Bronchial epithelial cell (primary cell): ENCODE results near the gene CKLF. TPM values are rescaled to one million over a fixed set of nuclear protein-coding genes. Genes with fewer than 3 reads are reported as not detected.
"Not testable (repeated sequence)": the region's sequence is repeated elsewhere in the genome, so short reads cannot be mapped to it uniquely, and the experiment has no call there.

Source experiments
- DNase-seq: peaks from one replicate; pipeline ENCODE4 v3.0.0-alpha.2; 2010; ENCODE audit warnings: low read depth
- FAIRE-seq: peaks from 2 replicates; lab custom pipeline; 2011; peaks lifted over from hg19 to GRCh38; lab: Jason Lieb, UNC
- H3K27me3 ChIP-seq: 2 replicates; pipeline ENCODE4 v1.5.1; 2011; ENCODE audit warnings: low read length; ENCODE audit not compliant: control insufficient read depth, insufficient read depth
- H3K36me3 ChIP-seq: 2 replicates; pipeline ENCODE4 v1.5.1; 2011; ENCODE audit warnings: low read length; ENCODE audit not compliant: control insufficient read depth, insufficient read depth
- H3K4me3 ChIP-seq: 2 replicates; pipeline ENCODE4 v1.5.1; 2011; ENCODE audit warnings: mild to moderate bottlenecking, low read depth, low read length, control low read depth
- CTCF ChIP-seq: IDR thresholded peaks from 2 replicates; pipeline ENCODE4 v1.5.1; 2011; ENCODE audit warnings: mild to moderate bottlenecking, moderate library complexity, low read length, control low read depth, inconsistent platforms; ENCODE audit not compliant: insufficient read depth, severe bottlenecking
- total RNA-seq: library from RNA; depleted of rRNA; stranded (reverse); fragments of >200 nt; gene quantifications from 2 replicates; pipeline ENCODE4 v1.2.1, GENCODE V29; 2014

CKLF gene
- total RNA-seq, 1 donor from 2014 or later = 22.6 TPM

- DNase-seq = peak; percentile 77
- peak; percentile 93 for FAIRE-seq
These were observed 56.1 kb downstream of the CKLF start for GRCh38 chr16:66608241-66609138.

GRCh38 chr16:66609139-66609510 lies 56.7 kb downstream of the CKLF start:
- H3K27me3 ChIP-seq = no peaks in the 10 kb centered on the region
- DNase-seq = no peak
- peaks cover 18% of the 10 kb centered on the region for H3K36me3 ChIP-seq
- FAIRE-seq = no peak
- H3K4me3 ChIP-seq = no peak overlapping the region
- no peak for TF ChIP-seq CTCF

More at GRCh38 chr16:66608241-66609138, 56.1 kb downstream of the CKLF start:
- no peak overlapping the region for H3K4me3 ChIP-seq
- TF ChIP-seq CTCF = peak; percentile 97
- H3K36me3 ChIP-seq = peaks cover 18% of the 10 kb centered on the region
- H3K27me3 ChIP-seq = no peaks in the 10 kb centered on the region

GRCh38 chr16:66610111-66610820 lies 57.9 kb downstream of the CKLF start:
- TF ChIP-seq CTCF = no peak
- H3K27me3 ChIP-seq = no peaks in the 10 kb centered on the region
- FAIRE-seq = no peak
- DNase-seq = no peak
- H3K4me3 ChIP-seq = no peak overlapping the region
- H3K36me3 ChIP-seq = peaks cover 19% of the 10 kb centered on the region

GRCh38 chr16:66611911-66612310 lies 59.5 kb downstream of the CKLF start:
- peaks cover 22% of the 10 kb centered on the region for H3K36me3 ChIP-seq
- H3K4me3 ChIP-seq, FAIRE-seq, DNase-seq, H3K27me3 ChIP-seq: not testable (repeated sequence)

- peaks cover 22% of the 10 kb centered on the region for H3K36me3 ChIP-seq
- TF ChIP-seq CTCF = no peak
- no peaks in the 10 kb centered on the region for H3K27me3 ChIP-seq
- no peak for DNase-seq
- no peak for FAIRE-seq
- H3K4me3 ChIP-seq = no peak overlapping the region
These were observed 60.0 kb downstream of the CKLF start for GRCh38 chr16:66612422-66612821.

- DNase-seq (no peak), FAIRE-seq (no peak)
- H3K27me3 ChIP-seq = no peaks in the 10 kb centered on the region
- H3K36me3 ChIP-seq = peaks cover 17% of the 10 kb centered on the region
- no peak overlapping the region for H3K4me3 ChIP-seq
- no peak for TF ChIP-seq CTCF
These were observed 61.9 kb downstream of the CKLF start for GRCh38 chr16:66614161-66614802.
